Stimulated activated CD4-positive, alpha-beta T cell treated with anti-CD3 and anti-CD28 coated beads, Interleukin-2, amount 100 ng/mL, for 24 hours (primary cell): ENCODE data around the gene DEFB123.
A peak's percentile ranks its signal among the peaks of the same experiment; 100 is the strongest.
"Not testable (repeated sequence)": the region's sequence is repeated elsewhere in the genome, so short reads cannot be mapped to it uniquely, and the experiment has no call there.

ENCODE experiments used
- DNase-seq, 2 donors: peaks; one replicate each; pipeline ENCODE4 v3.0.0-alpha.2; 2020

Gene DEFB123, protein sequence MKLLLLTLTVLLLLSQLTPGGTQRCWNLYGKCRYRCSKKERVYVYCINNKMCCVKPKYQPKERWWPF

DNA sequence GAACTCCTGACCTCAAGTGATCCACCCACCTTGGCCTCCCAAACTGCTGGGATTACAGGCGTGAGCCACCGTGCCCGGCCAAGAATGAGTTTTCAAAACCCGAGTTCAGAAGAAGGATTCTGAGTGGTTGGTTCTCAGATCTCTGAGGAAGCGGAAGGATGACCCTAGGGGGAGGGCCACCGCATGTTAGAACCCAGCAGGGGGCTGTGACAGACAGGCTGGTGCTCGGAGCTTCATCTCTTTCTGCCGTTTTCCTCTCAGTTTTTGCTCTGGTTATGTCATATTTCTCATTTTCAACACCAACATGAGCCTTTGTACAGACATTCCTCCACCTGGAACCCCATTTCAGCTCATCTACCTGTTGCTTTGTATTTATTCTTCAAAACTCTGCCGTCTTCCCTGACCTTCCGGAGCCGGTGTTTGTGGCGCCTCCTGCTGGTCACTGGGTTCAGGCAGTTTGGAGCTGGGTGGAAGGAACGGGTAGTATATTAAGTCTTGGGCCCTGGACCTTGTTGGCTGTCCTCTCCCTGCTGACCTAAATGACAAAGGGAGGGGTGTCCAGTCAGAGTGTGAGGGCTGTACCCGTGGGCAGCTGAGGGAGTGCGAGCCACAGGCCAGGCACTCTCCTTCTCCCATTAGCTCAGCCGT lies at the start of gene DEFB123:
TSS of gene DEFB123 (plus strand) at position 621 of the 648 bp plus-strand sequence. CDS start 67 bp downstream, outside the sequence.
- DNase-seq, result peak; percentile 19 to 46

DNA sequence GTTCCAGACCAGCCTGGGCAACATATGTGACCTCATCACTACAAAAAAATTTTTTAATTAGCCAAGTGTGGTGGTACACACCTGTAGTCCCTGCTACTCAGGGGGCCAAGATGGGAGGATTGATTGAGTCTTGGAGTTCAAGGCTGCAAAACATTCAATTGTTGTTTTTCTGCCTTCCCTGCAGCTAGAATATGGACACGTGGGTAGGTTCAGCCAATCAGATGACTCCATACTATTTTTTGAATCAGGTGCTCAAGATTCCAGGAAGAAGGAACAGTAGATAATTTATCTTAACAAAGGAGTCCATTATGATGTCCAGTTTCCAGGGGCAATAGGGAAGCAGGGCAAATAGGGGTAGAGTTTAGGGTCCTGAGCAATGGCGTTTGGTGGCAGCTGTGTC lies 47.6 kb upstream of the DEFB123 start:
- DNase-seq, result no peak

DNA sequence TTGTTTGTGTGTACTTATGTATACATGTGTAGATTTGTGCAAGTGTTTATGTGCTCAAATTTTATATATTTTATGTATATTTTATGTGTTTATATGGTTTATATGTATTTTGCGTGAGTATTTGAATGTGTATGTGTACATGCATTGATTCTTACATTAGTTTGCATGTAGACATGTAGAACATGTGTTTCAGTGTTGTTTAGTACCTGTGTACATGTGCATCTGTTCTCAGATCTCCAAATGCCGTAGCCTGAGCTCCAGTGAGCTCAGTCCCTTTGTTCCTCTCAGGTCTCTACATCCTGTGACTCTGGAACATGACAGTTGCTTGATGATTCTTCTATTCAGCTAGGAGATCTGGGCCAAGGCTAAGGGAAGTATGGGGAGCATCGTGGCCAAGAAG lies 45.5 kb upstream of the DEFB123 start:
- no peak for DNase-seq

DNA sequence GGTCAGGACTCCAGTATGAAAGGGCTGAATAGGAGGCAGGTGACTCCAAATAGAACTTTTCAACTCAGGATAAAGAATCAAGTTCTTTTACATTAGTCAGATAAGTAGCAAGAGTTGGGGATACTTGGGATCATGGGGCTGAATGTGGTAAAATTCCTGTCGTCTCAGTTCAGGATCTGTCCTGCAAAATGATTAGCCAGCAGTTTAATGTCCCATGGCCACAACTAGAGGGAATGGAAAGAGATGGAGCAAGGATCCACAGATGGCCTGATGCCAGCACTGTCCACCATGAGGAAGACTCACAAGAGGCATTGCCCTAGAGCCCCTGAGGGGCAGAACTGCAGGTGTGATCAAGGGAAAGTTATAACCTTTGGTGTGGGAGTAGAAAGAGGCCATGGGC lies 36.5 kb upstream of the DEFB123 start:
- DNase-seq, result no peak

DNA sequence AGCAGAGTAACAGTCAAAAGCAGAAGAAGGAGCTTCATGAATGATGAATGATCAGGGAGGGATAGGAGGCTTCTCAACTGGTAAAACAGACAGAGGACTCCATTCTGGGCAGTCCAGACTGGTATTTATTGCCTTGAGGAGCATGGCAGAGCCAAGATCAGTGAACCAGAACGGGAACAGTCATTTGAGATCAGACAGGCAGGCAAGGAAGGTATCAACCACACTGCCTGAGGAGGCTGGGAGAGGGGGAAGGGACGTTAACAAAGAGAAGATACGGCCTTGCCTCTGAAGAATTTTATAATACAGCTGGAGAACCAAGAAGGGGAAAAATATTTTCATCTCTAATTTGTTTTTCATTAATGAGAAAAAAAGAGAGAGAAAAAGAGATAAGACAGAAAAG lies 34.3 kb upstream of the DEFB123 start, which contains the start of gene DEFB121:
TSS of gene DEFB121 (minus strand) at position 101 of the 400 bp plus-strand sequence. CDS start at position 38, 63 bp downstream.
- DNase-seq, result no peak

DNA sequence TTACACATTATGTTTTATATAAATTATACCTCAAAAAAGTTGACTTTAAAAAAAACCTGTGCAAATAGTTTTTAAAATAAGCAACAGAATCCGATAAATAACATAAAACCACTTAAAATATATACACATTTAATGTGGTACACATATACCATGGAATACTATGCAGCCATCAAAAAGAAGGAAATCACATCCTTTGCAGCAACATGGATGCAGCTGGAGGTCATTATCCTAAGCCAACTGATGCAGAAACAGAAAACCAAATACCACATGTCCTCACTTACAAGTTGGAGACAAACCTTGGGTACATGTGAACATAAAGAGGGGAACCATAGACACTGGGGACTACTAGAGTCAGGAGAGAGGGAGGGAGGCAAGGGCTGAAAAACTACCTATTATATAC lies 30.4 kb upstream of the DEFB123 start:
- no peak for DNase-seq

DNA sequence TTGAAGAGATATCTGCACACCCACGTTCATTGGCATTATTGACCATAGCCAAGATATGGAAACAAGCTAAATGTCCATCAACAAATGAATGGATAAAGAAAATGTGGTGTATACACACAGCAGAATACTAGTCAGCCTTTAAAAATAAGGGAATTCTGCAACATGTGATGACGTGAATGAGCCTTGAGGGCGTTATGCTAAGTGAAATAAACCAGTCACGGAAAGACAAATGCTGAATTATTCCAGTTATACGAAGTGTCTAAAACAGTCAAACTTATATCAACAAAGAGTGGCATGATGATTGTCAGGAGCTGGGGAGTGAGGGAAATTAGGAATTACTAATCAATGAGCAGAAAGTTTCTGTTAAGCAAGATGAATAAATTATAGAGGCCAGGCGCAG lies 26.1 kb upstream of the DEFB123 start:
- no peak for DNase-seq

DNA sequence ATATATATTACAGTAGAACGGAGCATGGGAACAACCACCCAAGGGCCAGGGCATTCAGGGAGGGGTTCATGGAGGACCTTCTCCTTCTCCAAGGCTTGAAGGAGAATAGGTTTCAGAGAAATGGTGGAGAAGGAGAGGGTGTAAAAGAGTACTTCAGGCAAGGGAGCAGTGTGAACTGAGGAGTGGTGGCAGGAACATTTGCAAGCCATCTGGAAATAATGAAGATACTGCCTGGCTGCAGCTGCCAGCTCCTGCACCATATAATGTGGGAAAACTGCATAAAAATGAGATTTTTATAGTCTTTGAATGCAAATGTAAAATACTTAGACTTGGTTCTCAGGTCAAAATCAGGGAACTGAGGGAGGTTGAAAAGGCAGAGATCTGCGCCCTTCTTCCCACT lies 24.8 kb upstream of the DEFB123 start:
- DNase-seq, result no peak

DNA sequence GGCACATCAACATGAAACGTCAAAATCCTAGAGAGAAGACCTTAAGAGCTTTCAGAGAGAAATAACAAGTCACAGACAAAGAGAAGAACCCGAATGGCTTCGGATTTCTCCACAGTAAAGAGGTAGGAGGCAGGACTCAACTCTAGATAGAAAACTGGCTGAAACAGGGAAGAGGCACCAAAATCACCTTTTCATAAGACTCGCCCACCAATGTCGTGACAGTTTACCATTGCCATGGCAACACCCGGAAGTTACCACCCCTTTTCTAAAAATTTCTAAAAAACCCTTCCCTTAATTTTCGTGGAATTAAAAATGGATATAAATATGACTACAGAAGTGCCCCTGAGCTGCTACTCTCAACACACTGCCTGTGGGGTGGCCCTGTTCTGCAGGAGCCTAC lies 22.1 kb upstream of the DEFB123 start:
- DNase-seq, result no peak

DNA sequence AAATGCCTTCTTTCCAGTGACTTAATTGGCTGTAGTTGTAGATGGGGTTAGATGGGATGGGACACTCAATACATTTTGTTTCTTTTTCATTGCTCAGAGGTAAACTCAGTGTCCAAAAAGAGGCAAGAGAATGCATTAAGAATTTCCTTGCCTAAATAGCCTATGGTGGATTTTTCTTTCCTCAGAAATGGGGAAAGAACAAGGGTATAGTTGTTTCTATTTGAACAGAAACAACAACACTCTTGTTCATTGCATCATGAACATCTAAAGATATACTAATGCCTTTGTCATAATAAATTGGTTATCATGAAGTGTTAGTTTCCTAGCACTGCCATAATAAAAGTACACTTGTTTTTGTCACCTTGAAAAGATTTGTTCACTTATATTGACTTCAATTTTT lies 14.6 kb upstream of the DEFB123 start:
- DNase-seq, result no peak

DNA sequence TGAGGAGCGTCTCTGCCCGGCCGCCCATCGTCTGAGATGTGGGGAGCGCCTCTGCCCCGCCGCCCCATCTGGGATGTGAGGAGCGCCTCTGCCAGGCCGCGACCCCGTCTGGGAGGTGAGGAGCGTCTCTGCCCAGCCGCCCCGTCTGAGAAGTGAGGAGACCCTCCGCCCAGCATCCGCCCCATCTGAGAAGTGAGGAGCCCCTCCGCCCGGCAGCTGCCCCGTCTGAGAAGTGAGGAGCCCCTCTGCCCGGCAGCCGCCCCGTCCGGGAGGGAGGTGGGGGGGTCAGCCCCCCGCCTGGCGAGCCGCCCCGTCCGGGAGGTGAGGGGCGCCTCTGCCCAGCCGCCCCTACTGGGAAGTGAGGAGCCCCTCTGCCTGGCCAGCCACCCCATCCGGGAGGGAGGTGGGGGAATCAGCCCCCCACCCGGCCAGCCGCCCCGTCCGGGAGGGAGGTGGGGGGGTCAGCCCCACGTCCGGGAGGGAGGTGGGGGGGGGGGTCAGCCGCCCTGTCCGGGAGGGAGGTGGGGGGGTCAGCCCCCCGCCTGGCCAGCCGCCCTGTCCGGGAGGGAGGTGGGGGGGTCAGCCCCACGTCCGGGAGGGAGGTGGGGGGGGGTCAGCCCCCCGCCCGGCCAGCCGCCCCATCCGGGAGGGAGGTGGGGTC lies 13.4 kb upstream of the DEFB123 start:
- not testable (repeated sequence) for DNase-seq

DNA sequence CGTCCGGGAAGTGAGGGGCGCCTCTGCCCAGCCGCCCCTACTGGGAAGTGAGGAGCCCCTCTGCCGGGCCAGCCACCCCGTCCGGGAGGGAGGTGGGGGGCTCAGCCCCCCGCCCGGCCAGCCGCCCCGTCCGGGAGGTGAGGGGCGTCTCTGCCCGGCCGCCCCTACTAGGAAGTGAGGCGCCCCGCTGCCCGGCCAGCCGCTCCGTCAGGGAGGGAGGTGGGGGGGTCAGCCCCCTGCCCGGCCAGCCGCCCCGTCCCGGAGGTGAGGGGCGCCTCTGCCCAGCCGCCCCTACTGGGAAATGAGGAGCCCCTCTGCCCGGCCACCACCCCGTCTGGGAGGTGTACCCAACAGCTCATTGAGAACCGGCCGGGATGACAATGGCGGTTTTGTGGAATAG lies 12.9 kb upstream of the DEFB123 start:
- DNase-seq, result not testable (repeated sequence)

DNA sequence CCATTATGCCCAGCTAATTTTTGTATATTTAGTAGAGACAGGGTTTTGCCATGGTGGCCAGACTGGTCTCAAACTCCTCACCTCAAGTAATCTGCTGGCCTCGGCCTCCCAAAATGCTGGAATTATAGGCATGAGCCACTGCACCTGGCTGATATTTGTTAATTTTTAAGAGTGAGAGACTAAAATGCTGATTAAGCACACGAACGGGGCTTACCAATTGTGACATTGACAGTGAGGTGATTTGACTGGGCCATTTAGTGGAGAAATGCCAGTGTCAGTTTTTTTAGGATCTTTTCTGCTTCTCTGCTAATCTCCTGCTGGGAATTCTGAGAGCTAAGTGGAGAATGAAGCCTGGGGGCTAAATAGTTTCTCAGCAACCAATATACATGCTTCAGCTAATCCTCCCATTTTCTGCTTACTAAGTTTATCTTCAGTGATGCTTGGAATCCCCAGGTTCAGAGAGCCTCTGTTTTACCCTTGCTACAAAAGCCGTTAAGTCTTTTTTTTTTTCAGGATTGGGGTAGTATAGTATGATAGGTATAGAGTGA lies 9.8 kb upstream of the DEFB123 start:
- no peak for DNase-seq

DNA sequence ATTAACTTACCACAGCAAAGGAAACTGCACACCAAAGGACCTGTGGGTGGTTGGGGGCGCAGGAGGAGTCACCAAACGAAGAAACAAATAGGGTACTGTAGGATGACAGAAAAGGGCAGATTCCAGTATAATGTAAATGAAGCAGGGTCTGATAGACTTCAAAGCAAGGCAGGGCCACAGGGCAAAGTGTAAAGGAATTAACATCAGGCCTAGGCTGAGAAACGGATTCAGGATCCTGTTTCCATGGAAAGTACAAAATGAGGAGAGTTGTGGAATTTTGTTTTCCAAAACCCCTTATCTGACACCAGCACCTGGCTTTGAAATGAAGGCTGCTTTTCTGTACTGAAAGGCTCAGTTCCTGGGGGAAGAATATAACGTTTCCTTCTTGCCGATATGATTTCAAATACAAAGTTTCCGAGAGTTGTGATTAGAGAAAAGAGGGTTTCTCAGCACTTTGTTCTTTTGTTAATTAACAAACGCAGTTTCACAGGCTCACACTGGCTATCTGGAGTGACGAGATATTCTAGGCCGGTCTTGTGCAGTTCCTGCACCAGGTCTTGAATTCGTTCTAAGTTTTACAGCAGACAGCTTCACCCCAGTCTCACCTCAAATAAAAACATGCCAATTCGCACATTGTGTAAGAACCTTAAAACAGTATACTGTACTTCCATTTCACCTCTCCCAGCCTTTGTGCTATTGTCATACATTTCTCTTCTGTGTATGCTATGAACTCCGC lies 5.8 kb downstream of the DEFB123 start:
- no peak for DNase-seq

DNA sequence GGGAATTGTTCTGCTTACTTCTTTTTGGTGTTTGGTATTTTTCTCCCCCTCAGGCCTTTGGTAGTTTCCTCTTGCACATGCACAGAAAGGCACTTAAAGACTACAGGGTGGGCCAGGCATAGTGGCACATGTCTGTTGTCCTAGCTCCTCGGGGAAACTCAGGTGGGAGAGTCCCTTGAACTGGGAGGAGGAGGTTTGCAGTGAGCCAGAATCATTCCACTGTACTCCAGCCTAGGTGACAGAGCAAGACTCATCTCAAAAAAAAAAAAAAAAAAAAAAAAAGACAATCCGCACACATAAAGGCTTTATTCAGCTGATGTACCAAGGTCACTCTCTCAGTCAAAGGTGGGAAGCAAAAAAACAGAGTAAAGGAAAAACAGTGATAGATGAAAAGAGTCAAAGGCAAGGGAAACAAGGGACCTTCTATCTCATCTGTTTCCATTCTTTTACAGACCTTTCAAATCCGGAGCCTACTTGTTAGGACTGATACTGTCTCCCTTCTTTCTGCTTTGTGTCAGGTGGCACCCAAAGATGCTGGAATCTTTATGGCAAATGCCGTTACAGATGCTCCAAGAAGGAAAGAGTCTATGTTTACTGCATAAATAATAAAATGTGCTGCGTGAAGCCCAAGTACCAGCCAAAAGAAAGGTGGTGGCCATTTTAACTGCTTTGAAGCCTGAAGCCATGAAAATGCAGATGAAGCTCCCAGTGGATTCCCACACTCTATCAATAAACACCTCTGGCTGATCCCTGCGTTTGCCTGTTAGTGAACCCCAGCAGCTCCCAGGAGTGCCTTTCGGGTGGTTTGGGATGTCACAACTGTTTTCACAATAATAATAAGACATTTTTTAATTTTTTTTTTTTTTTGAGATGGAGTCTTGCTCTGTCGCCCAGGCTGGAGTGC lies 9.3 kb downstream of the DEFB123 start:
- no peak for DNase-seq

DNA sequence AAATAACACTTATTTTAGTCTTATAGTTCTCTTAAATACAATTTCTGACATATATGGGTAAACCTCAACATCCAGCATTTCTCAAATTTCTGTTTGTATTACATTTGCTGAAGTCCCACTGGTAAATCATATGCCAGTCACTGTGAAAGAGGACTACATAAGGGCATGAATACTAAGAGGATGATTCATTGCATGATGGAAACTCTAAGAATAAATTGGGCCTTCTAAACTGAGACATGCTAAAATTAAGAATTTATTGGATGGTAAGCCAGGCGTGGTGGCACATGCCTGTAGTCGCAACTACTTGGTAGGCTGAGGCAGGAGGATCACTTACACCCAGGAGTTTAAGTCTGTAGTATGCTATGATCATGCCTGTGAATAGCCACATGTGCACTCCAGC lies 12.1 kb downstream of the DEFB123 start:
- no peak for DNase-seq

DNA sequence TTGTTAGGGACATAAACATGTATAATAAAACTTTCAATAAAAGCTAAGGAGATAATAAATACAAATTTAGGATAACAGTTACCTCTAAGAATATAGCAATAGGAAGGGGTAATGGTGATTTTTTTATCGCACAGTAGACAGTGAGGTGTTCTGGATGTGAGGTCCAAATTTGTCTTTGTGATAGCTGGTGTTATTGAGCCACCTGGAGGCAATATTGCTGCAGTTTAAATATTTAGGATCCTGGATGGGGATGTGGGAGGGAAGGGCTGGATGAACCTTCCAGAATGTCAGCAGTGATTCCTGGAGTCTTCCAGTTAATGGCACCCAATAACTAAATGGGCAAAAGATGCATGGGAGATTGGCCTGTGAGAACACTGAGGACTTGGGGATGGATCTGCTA lies 13.9 kb downstream of the DEFB123 start:
- DNase-seq, result no peak

DNA sequence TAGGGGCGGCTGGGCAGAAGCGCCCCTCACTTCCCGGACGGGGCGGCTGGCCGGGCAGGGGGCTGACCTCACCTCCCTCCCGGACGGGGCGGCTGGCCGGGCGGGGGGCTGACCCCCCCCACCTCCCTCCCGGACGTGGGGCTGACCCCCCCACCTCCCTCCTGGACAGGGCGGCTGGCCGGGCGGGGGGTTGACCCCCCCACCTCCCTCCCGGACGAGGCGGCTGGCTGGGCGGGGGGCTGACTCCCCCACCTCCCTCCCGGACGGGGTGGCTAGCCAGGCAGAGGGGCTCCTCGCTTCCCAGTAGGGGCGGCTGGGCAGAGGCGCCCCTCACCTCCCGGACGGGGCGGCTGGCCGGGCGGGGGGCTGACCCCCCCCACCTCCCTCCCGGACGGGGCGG lies 30.5 kb downstream of the DEFB123 start:
- not testable (repeated sequence) for DNase-seq

DNA sequence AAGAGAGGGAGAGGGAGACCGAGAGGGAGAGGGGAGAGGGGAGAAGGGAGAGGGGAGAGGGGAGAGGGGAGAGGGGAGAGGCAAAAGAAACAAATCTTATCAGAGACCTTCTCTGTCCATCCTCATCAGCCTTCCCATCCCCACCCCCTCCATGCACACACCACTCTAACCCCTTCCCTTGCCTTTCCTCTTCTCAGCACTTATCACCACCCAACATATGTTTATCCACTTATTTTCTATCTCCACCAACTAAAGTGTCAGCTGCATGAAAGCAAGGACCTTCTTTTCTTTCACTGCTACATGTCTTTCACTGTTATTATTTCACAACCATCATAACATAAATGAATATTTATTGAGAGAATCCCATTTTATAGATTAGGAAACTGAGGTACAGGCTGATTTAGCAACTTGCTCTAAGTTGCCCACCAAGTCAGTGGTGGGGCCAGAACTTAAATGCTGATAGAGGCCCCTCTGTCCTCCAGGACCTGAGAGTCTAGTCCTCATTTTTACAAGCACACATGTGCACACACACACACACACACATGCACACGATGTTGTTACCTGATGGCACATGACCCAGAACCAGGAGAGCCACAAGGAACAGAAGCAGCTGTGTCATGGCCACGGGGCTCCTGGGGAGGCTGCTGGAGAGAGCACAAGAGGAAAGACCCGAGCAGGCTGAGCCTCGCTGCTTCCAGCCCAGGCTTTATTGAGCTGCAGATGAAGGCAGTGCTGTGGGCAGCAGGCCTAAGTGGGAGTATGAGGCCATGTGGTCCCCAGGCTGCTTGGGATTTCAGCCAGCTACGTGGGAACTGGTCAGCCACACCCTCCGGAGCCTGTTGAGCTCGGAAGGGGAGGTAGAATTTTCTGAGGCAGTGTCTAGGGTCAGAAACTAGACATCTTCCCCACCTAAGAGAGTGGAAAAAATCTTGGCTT lies 32.2 kb downstream of the DEFB123 start:
- DNase-seq, result no peak

DNA sequence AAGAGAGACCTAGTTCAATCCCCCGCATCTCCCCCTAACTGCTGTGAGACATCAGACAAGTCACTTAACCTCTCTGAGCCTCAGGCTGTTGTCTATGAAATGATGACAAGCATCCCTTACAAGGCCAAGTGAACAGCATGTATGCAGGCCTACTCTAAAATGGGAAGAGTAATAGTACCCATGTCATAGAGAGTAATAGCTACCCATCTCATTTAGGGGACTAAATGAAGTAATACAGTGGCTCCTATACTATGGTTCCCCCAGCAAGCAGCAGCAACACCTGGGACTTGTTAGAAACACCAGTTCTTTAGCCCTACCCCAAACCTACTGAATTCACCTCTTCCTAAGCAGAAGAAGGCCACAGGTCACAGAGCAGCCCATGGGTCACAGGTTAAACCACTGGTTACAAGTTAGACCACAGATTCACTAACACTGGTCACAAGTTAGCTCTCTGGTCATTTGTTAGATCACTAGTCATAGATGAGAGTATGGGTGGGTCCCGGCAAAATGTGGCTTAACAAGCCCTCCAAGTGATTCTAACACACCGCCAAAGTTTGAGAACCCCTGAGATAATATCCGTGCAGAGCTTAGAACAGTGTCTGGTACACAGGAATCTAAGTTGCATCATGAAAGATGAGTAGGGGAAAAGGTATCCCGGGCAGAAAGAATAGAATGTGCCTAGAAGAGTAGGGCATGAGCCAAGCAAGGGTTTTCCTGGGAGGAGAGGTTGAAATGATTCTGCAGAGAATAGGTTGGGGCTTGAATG lies 33.1 kb downstream of the DEFB123 start:
- DNase-seq, result no peak

DNA sequence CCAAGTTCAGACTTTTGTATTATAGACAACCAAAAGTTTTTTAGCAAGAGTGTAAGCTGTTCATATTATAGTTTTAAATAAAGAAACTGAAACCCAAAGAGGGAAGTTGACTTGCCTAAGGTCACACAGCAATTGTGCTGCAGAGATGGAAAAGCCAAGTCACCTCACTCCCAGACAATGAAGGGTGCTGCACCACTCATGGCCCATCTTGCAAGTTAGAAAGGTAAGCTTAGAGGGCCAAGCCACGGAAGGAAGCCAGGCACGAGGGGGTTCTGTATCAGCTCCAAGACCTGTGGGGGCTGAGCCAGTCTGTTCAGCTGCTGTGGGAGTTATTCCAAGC lies 33.6 kb downstream of the DEFB123 start:
- no peak for DNase-seq
